Breast epithelium (tissue), 4 donors: ENCODE measurements around the gene TESK2. TPM values are rescaled to one million over a fixed set of nuclear protein-coding genes. Genes with fewer than 3 reads are reported as not detected.

Source experiments
- DNase-seq, 2 donors: peaks; one replicate each; pipeline ENCODE4 v3.0.0-alpha.2; 2019; ENCODE audit warnings: low spot score in 2 of 2
- H3K27ac ChIP-seq, 2 donors: fragments of 200-600 bp; sonication (generic) in 1 of 2; one replicate each; pipeline ENCODE4 v1.5.1; 2016 to 2019; ENCODE audit warnings: mild to moderate bottlenecking in 1 of 2
- H3K27me3 ChIP-seq, 2 donors: fragments of 200-600 bp; sonication (generic) in 1 of 2; one replicate each; pipeline versions ENCODE4 v1.5.1 to v1.6.0; 2017 to 2019; ENCODE audit warnings: control low read depth in 1 of 2, mild to moderate bottlenecking in 1 of 2
- H3K36me3 ChIP-seq: fragments of 200-600 bp; one replicate; pipeline ENCODE4 v1.5.1; 2019
- H3K4me1 ChIP-seq, 2 donors: fragments of 200-600 bp; sonication (generic); one replicate each; pipeline ENCODE4 v1.5.1; 2016 to 2019; ENCODE audit warnings: control low read depth in 1 of 2
- H3K4me3 ChIP-seq, 3 donors: fragments of 200-600 bp; sonication (generic); 1 replicate in 2 of 3; 2 replicates in 1 of 3; pipeline ENCODE4 v1.5.1; 2016 to 2019; ENCODE audit warnings: mild to moderate bottlenecking in 3 of 3, moderate library complexity in 2 of 3
- H3K9me3 ChIP-seq, 2 donors: fragments of 200-600 bp; sonication (generic) in 1 of 2; one replicate each; pipeline ENCODE4 v1.5.1; 2016 to 2019; ENCODE audit warnings: control low read depth in 1 of 2
- POLR2A ChIP-seq: fragments of 450-650 bp; IDR thresholded peaks from one replicate; pipeline ENCODE4 v1.6.1; 2016; ENCODE audit warnings: antibody characterized with exemption, mild to moderate bottlenecking, moderate library complexity
- POLR2AphosphoS5 ChIP-seq, 3 donors: sonication (generic); formaldehyde crosslinking; IDR thresholded peaks; one replicate each; pipeline ENCODE4 v1.6.1; 2017; ENCODE audit warnings: antibody characterized with exemption in 3 of 3
- intact Hi-C: fragments of 100-400 bp; cut with DNase I; formaldehyde crosslinking; loops from one replicate; pipeline ENCODE4 v1.15.1; 2023; ENCODE audit warnings: low total_unique reads
- total RNA-seq, 3 donors: library from RNA; depleted of rRNA; stranded (reverse); fragments of >200 nt; gene quantifications; one replicate each; pipeline ENCODE4 v1.1.0, GENCODE V29; 2016
- TF ChIP-seq, protein P1 (sequence below), 3 donors: fragments of 450-650 bp; IDR thresholded peaks; one replicate each; pipeline ENCODE4 v1.5.1; 2016 to 2017; ENCODE audit warnings: antibody characterized with exemption in 3 of 3, mild to moderate bottlenecking in 3 of 3, moderate library complexity in 3 of 3

TESK2 gene
- total RNA-seq, 3 donors from 2014 or later: 6.2 to 19.2 (median 11.1) TPM

DNA sequence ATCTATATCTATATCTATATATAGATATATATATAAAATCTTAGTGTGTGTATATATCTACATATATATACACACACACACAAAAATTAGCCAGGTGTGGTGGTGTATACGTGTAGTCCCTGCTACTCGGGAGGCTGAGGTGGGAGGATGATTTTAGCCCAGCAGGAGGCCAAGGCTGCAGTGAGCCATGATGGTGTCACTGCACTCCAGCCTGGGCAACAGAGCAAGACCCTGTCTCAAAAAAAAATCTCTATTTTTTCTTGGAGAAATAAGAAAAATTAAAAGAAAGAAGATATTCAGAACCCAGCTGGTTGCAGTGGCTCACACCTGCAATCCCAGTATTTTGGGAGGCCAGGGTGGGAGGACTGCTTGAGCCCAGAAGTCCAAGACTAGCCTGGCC, 85.3 kb downstream of the TESK2 start:
- Histone ChIP-seq H3K27ac (no peak overlapping the region), H3K36me3 (no peaks in the 10 kb centered on the region), H3K9me3 (no peaks in the 10 kb centered on the region), H3K4me3 (no peak overlapping the region), H3K27me3 (no peaks in the 10 kb centered on the region), H3K4me1 (no peaks in the 10 kb centered on the region)
- intact Hi-C loops: no loop called here
- DNase-seq: no peak
- TF ChIP-seq, protein P1, sequence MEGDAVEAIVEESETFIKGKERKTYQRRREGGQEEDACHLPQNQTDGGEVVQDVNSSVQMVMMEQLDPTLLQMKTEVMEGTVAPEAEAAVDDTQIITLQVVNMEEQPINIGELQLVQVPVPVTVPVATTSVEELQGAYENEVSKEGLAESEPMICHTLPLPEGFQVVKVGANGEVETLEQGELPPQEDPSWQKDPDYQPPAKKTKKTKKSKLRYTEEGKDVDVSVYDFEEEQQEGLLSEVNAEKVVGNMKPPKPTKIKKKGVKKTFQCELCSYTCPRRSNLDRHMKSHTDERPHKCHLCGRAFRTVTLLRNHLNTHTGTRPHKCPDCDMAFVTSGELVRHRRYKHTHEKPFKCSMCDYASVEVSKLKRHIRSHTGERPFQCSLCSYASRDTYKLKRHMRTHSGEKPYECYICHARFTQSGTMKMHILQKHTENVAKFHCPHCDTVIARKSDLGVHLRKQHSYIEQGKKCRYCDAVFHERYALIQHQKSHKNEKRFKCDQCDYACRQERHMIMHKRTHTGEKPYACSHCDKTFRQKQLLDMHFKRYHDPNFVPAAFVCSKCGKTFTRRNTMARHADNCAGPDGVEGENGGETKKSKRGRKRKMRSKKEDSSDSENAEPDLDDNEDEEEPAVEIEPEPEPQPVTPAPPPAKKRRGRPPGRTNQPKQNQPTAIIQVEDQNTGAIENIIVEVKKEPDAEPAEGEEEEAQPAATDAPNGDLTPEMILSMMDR (IDR thresholded peaks at IDR 0.05): no peak
- TF ChIP-seq POLR2A (no peak), POLR2AphosphoS5 (IDR thresholded peaks at IDR 0.05) (no peak)

DNA sequence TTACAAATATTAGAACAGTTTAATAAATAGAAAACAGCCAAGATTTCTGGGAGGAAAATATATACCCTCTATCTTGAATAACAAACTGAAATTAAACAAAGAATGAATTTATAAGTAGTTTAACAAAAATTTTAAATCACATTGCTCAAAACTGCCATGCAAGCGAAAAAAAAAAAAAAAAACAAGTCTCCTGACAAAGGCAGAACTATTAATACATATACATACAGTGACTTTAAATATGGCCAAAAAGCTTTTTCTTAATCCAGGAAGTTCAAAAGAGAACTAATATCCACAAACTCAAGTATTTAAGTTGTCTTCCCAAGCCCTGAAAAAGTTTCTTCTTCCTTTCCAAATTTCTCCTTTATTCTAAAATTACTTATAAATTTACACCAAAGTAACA, 87.2 kb downstream of the TESK2 start:
- peak overlapping the region; percentile 10 to 48 for H3K27ac ChIP-seq
- H3K4me1 ChIP-seq: no peaks in the 10 kb centered on the region
- no peak for TF ChIP-seq POLR2AphosphoS5 (IDR thresholded peaks at IDR 0.05)
- TF ChIP-seq, protein P1 (IDR thresholded peaks at IDR 0.05): no peak
- no peak for TF ChIP-seq POLR2A
- H3K36me3 ChIP-seq: no peaks in the 10 kb centered on the region
- intact Hi-C loops: no loop called here
- H3K9me3 ChIP-seq: no peaks in the 10 kb centered on the region
- no peak for DNase-seq
- no peaks in the 10 kb centered on the region for H3K27me3 ChIP-seq
- H3K4me3 ChIP-seq: no peak overlapping the region

DNA sequence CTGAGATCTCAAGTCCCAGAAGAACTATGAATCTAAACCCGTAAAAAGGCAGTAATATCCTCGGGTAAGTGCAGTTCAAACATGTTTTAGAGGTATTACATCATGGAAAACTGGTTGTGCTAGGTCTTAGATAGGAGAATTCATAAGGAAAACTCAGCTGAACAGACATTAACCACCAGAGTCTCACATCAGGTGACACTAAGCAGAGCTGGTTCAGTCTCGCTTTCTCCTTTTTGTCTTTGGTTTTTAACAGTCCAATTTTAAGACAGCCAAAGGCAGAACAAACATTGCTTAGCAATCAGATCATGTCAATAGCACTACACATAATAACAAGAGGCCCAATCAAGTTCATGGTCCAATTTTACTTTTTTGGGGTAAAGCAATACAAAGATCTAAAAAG, 87.7 kb downstream of the TESK2 start:
- no peaks in the 10 kb centered on the region for H3K27me3 ChIP-seq
- intact Hi-C loops: no loop called here
- no peaks in the 10 kb centered on the region for H3K9me3 ChIP-seq
- H3K4me1 ChIP-seq: no peaks in the 10 kb centered on the region
- H3K4me3 ChIP-seq: no peak overlapping the region
- no peaks in the 10 kb centered on the region for H3K36me3 ChIP-seq
- DNase-seq: no peak
- TF ChIP-seq POLR2AphosphoS5 (IDR thresholded peaks at IDR 0.05): no peak
- TF ChIP-seq POLR2A: no peak
- H3K27ac ChIP-seq: peak overlapping the region; percentile 10 to 48

DNA sequence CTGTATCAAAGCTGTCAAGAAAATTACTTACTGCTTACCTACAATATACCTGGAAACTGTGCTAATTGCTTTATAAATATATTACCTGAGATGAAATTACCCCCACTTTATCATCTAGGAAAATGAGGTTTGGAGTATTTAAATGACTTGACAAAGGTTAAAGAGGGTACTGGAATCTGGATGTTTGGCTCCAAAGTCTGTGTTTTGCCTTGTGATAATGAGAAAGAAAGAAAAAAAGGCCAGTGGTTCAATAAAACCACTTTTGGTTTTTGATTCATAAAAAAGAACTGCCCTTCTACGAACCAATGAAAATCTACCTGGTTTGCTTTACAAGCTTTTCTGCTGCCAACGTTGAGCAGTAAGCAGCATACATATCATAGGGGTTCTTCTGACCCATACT, 89.4 kb downstream of the TESK2 start:
- TF ChIP-seq, protein P1 (IDR thresholded peaks at IDR 0.05): no peak
- TF ChIP-seq POLR2AphosphoS5 (IDR thresholded peaks at IDR 0.05) (no peak), POLR2A (no peak)

DNA sequence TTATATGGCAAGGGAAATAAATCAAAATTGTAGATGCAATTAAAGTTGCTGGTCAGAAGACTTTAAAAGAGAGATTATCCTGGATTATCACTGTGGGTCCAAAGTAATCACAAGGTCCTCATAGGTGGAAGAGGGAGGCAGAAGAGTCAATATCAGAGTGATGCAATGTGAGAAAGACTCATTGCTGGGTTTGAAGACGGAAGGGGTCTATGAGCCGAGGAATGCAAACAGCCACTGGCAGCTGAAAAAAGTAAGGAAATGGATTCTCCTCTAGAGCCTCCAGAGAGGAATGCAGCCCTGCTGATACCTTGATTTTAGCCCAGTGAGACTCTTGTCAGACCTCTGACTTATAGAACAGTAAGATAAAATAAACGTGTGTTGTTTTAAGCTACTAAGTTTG, 90.9 kb downstream of the TESK2 start:
- Histone ChIP-seq H3K27ac (no peak overlapping the region), H3K27me3 (no peaks in the 10 kb centered on the region), H3K36me3 (no peaks in the 10 kb centered on the region), H3K9me3 (no peaks in the 10 kb centered on the region), H3K4me3 (no peak overlapping the region), H3K4me1 (no peaks in the 10 kb centered on the region)
- TF ChIP-seq POLR2A: no peak
- TF ChIP-seq, protein P1 (IDR thresholded peaks at IDR 0.05): no peak
- no peak for TF ChIP-seq POLR2AphosphoS5 (IDR thresholded peaks at IDR 0.05)
- DNase-seq: no peak
- intact Hi-C loops: no loop called here

More for the DNA sequence above, 89.4 kb downstream of the TESK2 start:
- Histone ChIP-seq H3K27me3 (no peaks in the 10 kb centered on the region), H3K27ac (no peak overlapping the region), H3K4me1 (no peaks in the 10 kb centered on the region), H3K4me3 (no peak overlapping the region), H3K36me3 (no peaks in the 10 kb centered on the region), H3K9me3 (no peaks in the 10 kb centered on the region)
- no peak for DNase-seq
- intact Hi-C loops: no loop called here

DNA sequence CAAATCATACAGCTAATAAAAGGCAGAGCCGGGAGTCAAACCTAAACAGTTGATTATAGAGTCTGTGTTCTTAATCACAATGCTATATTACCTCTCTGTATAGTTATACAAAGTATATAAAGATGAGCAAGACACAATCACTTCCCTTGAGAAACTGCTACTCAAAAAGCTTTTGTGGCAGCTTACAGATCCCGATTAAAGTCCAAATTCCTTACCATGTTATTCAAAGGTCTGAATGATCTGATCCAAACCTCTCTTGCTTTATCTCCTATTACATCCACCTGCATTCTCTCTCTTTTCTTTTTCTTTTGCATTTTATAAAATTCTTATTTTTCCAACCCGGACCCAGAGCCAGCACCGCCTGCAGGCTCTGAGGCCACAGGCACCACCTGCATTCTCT, 93.7 kb downstream of the TESK2 start:
- no peak overlapping the region for H3K27ac ChIP-seq
- no peaks in the 10 kb centered on the region for H3K36me3 ChIP-seq
- TF ChIP-seq POLR2A (no peak), POLR2AphosphoS5 (IDR thresholded peaks at IDR 0.05) (no peak)
- TF ChIP-seq, protein P1 (IDR thresholded peaks at IDR 0.05): no peak
- H3K4me3 ChIP-seq: no peak overlapping the region
- intact Hi-C loops: no loop called here
- H3K27me3 ChIP-seq: no peaks in the 10 kb centered on the region
- H3K4me1 ChIP-seq: no peaks in the 10 kb centered on the region
- H3K9me3 ChIP-seq: no peaks in the 10 kb centered on the region
- no peak for DNase-seq
